Heart left ventricle (tissue), 16 donors: ENCODE measurements around the gene SCAI. TPM values are rescaled to one million over a fixed set of nuclear protein-coding genes. Genes with fewer than 3 reads are reported as not detected.
"Not testable (repeated sequence)": the region's sequence is repeated elsewhere in the genome, so short reads cannot be mapped to it uniquely, and the experiment has no call there.

Experiments used
- ATAC-seq, 4 donors: fragments of 200-7000 bp; cut with Tn5 transposase; one replicate each; pipeline ENCODE4 v1.9.1; 2020 to 2022; ENCODE audit warnings: moderate library complexity in 4 of 4, mild to moderate bottlenecking in 3 of 4, moderate number of reproducible peaks in 1 of 4
- DNase-seq, 5 donors: peaks; one replicate each; pipeline ENCODE4 v3.0.0-alpha.2; 2020
- H3K27ac ChIP-seq, 12 donors: fragments of 200-600 bp; sonication (generic) in 4 of 12; one replicate each; pipeline versions ENCODE4 v1.5.0 to v1.8.0; 2016 to 2022; ENCODE audit warnings: mild to moderate bottlenecking in 2 of 12
- H3K27me3 ChIP-seq, 9 donors: fragments of 200-600 bp; sonication (generic) in 2 of 9; one replicate each; pipeline versions ENCODE4 v1.5.1 to v1.8.0; 2016 to 2022; ENCODE audit warnings: mild to moderate bottlenecking in 3 of 9
- H3K36me3 ChIP-seq, 9 donors: fragments of 200-600 bp; sonication (generic) in 2 of 9; one replicate each; pipeline versions ENCODE4 v1.5.0 to v1.8.0; 2018 to 2022; ENCODE audit warnings: mild to moderate bottlenecking in 2 of 9
- H3K4me1 ChIP-seq, 12 donors: fragments of 200-600 bp; sonication (generic) in 4 of 12; one replicate each; pipeline versions ENCODE4 v1.5.0 to v1.8.0; 2016 to 2022; ENCODE audit warnings: mild to moderate bottlenecking in 3 of 12
- H3K4me3 ChIP-seq, 12 donors: fragments of 200-600 bp; sonication (generic) in 4 of 12; one replicate each; pipeline versions ENCODE4 v1.5.0 to v1.8.0; 2017 to 2022; ENCODE audit warnings: mild to moderate bottlenecking in 9 of 12, moderate library complexity in 4 of 12
- H3K9me3 ChIP-seq, 12 donors: fragments of 200-600 bp; sonication (generic) in 4 of 12; one replicate each; pipeline versions ENCODE4 v1.5.0 to v1.8.0; 2016 to 2022; ENCODE audit warnings: mild to moderate bottlenecking in 1 of 12
- POLR2A ChIP-seq, 2 donors: fragments of 450-650 bp; IDR thresholded peaks; one replicate each; pipeline ENCODE4 v1.6.1; 2017; ENCODE audit warnings: antibody characterized with exemption in 2 of 2, mild to moderate bottlenecking in 2 of 2, moderate library complexity in 2 of 2
- WGBS, 4 donors: extraction: QIAGEN DNeasy Blood & Tissue Kit in 2 of 4; methylation state at CpG; one replicate each; pipeline versions ENCODE4 v1.1.5 to v1.1.7; 2013 to 2018; 5-methylcytosine and 5-hydroxymethylcytosine counted together
- intact Hi-C, 10 donors: fragments of 100-400 bp; cut with DNase I; formaldehyde crosslinking; loops; one replicate each; pipeline versions ENCODE4 v1.11.1 to v1.14.2; 2022
- polyA plus RNA-seq, 2 donors: library from polyadenylated mRNA; stranded (reverse); fragments of 200-250 nt; gene quantifications; one replicate each; pipeline ENCODE4 v1.2.3, GENCODE V29; 2013
- total RNA-seq, 9 donors: library from RNA; depleted of rRNA in 2 of 9; stranded (reverse); fragments of >200 nt in 2 of 9; fragmentation: NEBNext Ultra II Directional in 3 of 9; extraction: Animal tissue kit (Norgen Biotek cat#: 25700) in 3 of 9; gene quantifications; one replicate each; pipeline versions ENCODE4 v1.1.0 to v1.2.4, GENCODE V29; 2016 to 2023
- TF ChIP-seq, protein P1 (sequence below), 12 donors: fragments of 200-600 bp; sonication (generic) in 4 of 12; IDR thresholded peaks; one replicate each; pipeline versions ENCODE4 v1.5.0 to v1.8.0; 2018 to 2022; ENCODE audit warnings: antibody characterized with exemption in 12 of 12, mild to moderate bottlenecking in 5 of 12
- donor health status: ischemic (EF 13 %, LVEDD 7.1; RV severe dilation, severe dysfunction).
- donor health status: healthy with polysubstance abuse.
- donor health status: DM: no; HTN: yes; CAD: no.
- donor health status: DM: no; HTN: no; CAD: no.
- donor health status: ischemic (EF 25% LVEDD 6.9; RV normal size, moderate dysfunction).
- donor health status: ischemic (EF 25% LVEDD 5.7; RV mildly dilated, moderate dysfunction).
- donor health status: healthy.
- donor health status: DM: yes; HTN: yes; CAD: no.
- donor health status: ischemic (EF 35%, LVEDD 5.7; RV mildly dilated, moderate dysfunction).
- donor health status: nonischemic (EF 11% LVEDD 7.7; RV severe dilation, severe dysfunction).
- donor health status: DM: yes; HTN: yes; CAD: no.
- donor health status: PGD.
- donor health status: ischemic (EF 29% LVEDD 5.4; RV normal size, mild dysfunction).
- donor health status: nonischemic (EF 23%, LVEDD 6.1; RV moderate dilation, normal function).

The SCAI gene
- total and polyA plus RNA-seq, 11 donors = 1.4 to 5.3 (median 3.8) TPM

GRCh38 chr9:125089331-125089730 is 54.0 kb downstream of the SCAI start:
- Histone ChIP-seq H3K36me3 (no peaks in the 10 kb centered on the region), H3K9me3 (no peaks in the 10 kb centered on the region), H3K4me1 (peaks cover 0 to 13% (median 0%) of the 10 kb centered on the region in 12 donors), H3K4me3 (no peak overlapping the region), H3K27ac (no peak overlapping the region), H3K27me3 (no peaks in the 10 kb centered on the region)
- DNase-seq (no peak), ATAC-seq (no peak)
- intact Hi-C loops = no loop called here
- TF ChIP-seq POLR2A (IDR thresholded peaks at IDR 0.05) = no peak
- TF ChIP-seq, protein P1, sequence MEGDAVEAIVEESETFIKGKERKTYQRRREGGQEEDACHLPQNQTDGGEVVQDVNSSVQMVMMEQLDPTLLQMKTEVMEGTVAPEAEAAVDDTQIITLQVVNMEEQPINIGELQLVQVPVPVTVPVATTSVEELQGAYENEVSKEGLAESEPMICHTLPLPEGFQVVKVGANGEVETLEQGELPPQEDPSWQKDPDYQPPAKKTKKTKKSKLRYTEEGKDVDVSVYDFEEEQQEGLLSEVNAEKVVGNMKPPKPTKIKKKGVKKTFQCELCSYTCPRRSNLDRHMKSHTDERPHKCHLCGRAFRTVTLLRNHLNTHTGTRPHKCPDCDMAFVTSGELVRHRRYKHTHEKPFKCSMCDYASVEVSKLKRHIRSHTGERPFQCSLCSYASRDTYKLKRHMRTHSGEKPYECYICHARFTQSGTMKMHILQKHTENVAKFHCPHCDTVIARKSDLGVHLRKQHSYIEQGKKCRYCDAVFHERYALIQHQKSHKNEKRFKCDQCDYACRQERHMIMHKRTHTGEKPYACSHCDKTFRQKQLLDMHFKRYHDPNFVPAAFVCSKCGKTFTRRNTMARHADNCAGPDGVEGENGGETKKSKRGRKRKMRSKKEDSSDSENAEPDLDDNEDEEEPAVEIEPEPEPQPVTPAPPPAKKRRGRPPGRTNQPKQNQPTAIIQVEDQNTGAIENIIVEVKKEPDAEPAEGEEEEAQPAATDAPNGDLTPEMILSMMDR (IDR thresholded peaks at IDR 0.05) = no peak

- no peak overlapping the region for H3K4me3 ChIP-seq
- H3K4me1 ChIP-seq = peaks cover 0 to 13% (median 0%) of the 10 kb centered on the region in 12 donors
- no peaks in the 10 kb centered on the region for H3K9me3 ChIP-seq
- no peaks in the 10 kb centered on the region for H3K27me3 ChIP-seq
- intact Hi-C loops = no loop called here
- DNase-seq = peak in 1 of 5 donors; percentile 32
- TF ChIP-seq, protein P1 (IDR thresholded peaks at IDR 0.05) = no peak
- TF ChIP-seq POLR2A (IDR thresholded peaks at IDR 0.05) = no peak
- WGBS, 4 donors = 44 to 70% (median 63%) methylated on average over 5 of the region's 5 CpGs
- no peak overlapping the region for H3K27ac ChIP-seq
- peak; percentile 51 to 85 (median 72) for ATAC-seq
- H3K36me3 ChIP-seq = no peaks in the 10 kb centered on the region
Measured at GRCh38 chr9:125088752-125089151, 54.6 kb downstream of the SCAI start.

DNA sequence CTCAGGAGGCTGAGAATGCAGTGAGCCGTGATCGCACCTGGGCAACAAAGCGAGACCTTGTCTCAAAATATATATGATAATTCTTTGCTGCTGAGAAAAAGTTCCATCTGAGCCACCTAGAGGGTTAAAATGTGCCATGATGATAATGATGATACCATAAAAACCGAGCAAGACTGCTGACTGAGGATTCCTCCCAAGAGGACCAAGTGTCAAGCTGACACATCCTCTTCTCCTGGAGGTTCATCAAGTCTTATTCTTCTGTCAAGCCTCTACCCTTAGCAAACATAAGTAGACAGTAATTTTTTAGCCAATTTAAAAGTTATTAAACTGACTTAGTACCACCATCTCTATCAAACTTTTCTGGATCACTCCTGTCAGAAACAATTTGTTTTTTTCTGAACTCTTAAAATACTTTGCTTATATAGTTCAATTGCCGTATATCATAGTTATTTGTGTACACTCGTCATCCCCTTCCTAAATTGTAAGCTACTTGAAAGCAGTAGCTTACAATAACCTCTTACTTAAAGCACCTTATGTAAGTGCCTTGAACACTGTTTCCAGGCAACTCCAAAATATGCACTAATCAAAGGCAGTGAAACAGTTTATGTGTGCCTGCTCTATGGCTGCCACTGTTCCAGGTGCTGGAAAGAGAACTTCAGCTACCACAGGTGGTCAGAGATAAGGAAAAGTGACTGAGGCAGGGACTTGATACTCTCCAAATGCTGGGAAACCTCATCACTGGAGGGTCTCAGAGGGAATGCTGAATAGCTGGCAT is 57.4 kb downstream of the SCAI start:
- 66 to 77% (median 74%) methylated on average over 6 of the region's 6 CpGs for WGBS, 4 donors
- intact Hi-C loops = no loop called here
- DNase-seq (no peak), ATAC-seq (peak in 3 of 4 donors; percentile 31 to 77 (median 71))
- no peak overlapping the region for H3K4me3 ChIP-seq
- H3K27ac ChIP-seq = no peak overlapping the region
- H3K9me3 ChIP-seq = peaks cover 0 to 15% (median 0%) of the 10 kb centered on the region in 12 donors
- no peaks in the 10 kb centered on the region for H3K36me3 ChIP-seq
- H3K27me3 ChIP-seq = no peaks in the 10 kb centered on the region
- peaks cover 0 to 13% (median 0%) of the 10 kb centered on the region in 12 donors for H3K4me1 ChIP-seq
- TF ChIP-seq, protein P1 (IDR thresholded peaks at IDR 0.05) = no peak
- no peak for TF ChIP-seq POLR2A (IDR thresholded peaks at IDR 0.05)

DNA sequence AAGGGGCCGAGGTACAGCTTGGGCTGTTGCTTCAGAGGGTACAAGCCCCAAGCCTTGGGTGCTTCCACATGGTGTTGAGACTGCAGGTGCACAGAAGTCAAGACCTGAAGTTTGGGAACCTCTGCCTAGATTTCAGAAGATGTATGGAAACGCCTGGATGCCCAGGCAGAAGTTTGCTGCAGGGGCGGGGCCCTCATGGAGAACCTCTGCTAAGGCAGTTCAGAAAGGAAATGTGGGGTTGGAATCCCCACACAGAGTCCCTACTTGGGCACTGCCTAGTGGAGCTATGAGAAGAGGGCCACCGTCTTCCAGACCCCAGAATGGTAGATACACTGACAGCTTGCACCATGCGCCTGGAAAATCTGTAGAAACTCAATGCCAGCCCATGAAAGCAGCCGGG is 61.1 kb downstream of the SCAI start:
- intact Hi-C loops, ATAC-seq: not testable (repeated sequence)

GRCh38 chr9:125080797-125081196 is 62.5 kb downstream of the SCAI start:
- H3K4me1 ChIP-seq, H3K4me3 ChIP-seq, ATAC-seq, H3K36me3 ChIP-seq, DNase-seq, intact Hi-C loops, H3K27ac ChIP-seq, H3K27me3 ChIP-seq: not testable (repeated sequence)
- H3K9me3 ChIP-seq = peaks cover 0 to 19% (median 0%) of the 10 kb centered on the region in 12 donors
- 84 to 88% (median 84%) methylated on average over 2 of the region's 2 CpGs for WGBS, 4 donors

More for the DNA sequence above, 61.1 kb downstream of the SCAI start:
- peaks cover 0 to 19% (median 0%) of the 10 kb centered on the region in 12 donors for H3K9me3 ChIP-seq
- H3K4me3 ChIP-seq, H3K27ac ChIP-seq, H3K36me3 ChIP-seq, DNase-seq, H3K4me1 ChIP-seq, H3K27me3 ChIP-seq: not testable (repeated sequence)
- 84 to 100% (median 97%) methylated on average over 4 to 6 of the region's 6 CpGs for WGBS, 4 donors
